SH-SY5Y (cell line): ENCODE data around the gene CTAGE1.

Experiments
- GATA2 ChIP-seq: IDR thresholded peaks from 2 replicates; pipeline ENCODE4 v1.6.1; 2011; ENCODE audit warnings: mild to moderate bottlenecking, low read depth, low read length
- GATA3 ChIP-seq: IDR thresholded peaks from 2 replicates; pipeline ENCODE4 v1.6.1; 2011; ENCODE audit warnings: low read depth, mild to moderate bottlenecking, low read length, moderate library complexity

CTAGE1 gene

GRCh38 chr18:22417496-22418188 is at the start of gene CTAGE1:
CTAGE1 (minus strand) TSS chr18:22417915; CDS start chr18:22417811, 104 bp downstream.
- TF ChIP-seq GATA3: no peak
- no peak for TF ChIP-seq GATA2

GRCh38 chr18:22466608-22467395 is 49.1 kb upstream of the CTAGE1 start:
- TF ChIP-seq GATA3: no peak
- TF ChIP-seq GATA2: no peak

GRCh38 chr18:22465859-22466457 is 48.2 kb upstream of the CTAGE1 start:
- TF ChIP-seq GATA3: no peak
- TF ChIP-seq GATA2: no peak

- no peak for TF ChIP-seq GATA3
- no peak for TF ChIP-seq GATA2
Observed at GRCh38 chr18:22463076-22463475, 45.4 kb upstream of the CTAGE1 start.

GRCh38 chr18:22459491-22459890 is 41.8 kb upstream of the CTAGE1 start:
- TF ChIP-seq GATA3: no peak
- no peak for TF ChIP-seq GATA2

GRCh38 chr18:22457524-22457923 is 39.8 kb upstream of the CTAGE1 start:
- TF ChIP-seq GATA2: no peak
- TF ChIP-seq GATA3: no peak

- TF ChIP-seq GATA2: no peak
Observed at GRCh38 chr18:22456547-22456946, 38.8 kb upstream of the CTAGE1 start.

- TF ChIP-seq GATA3 (no peak), GATA2 (no peak)
Observed at GRCh38 chr18:22456116-22456480, 38.4 kb upstream of the CTAGE1 start.

GRCh38 chr18:22455425-22456115 is 37.9 kb upstream of the CTAGE1 start:
- TF ChIP-seq GATA2 (no peak), GATA3 (no peak)

GRCh38 chr18:22453315-22453714 is 35.6 kb upstream of the CTAGE1 start:
- TF ChIP-seq GATA2 (no peak), GATA3 (no peak)

GRCh38 chr18:22452226-22452668 is 34.5 kb upstream of the CTAGE1 start:
- TF ChIP-seq GATA3 (no peak), GATA2 (no peak)

- TF ChIP-seq GATA2 (no peak), GATA3 (no peak)
Observed at GRCh38 chr18:22451796-22452195, 34.1 kb upstream of the CTAGE1 start.

GRCh38 chr18:22448238-22448637 is 30.5 kb upstream of the CTAGE1 start:
- TF ChIP-seq GATA3: no peak
- no peak for TF ChIP-seq GATA2

- TF ChIP-seq GATA2 (no peak), GATA3 (no peak)
Observed at GRCh38 chr18:22447792-22448191, 30.1 kb upstream of the CTAGE1 start.
